ENCODE data around the gene RIC8A.
"Not testable (repeated sequence)": the region's sequence is repeated elsewhere in the genome, so short reads cannot be mapped to it uniquely, and the experiment has no call there.

RIC8A gene

GRCh38 chr11:217704-218103 is 10.2 kb downstream of the RIC8A start:
- DNase-seq (ENCODE audit: low read depth in 3 of 3, low spot score in 1 of 3) = no peak

- DNase-seq (ENCODE audit: low read depth in 3 of 3, low spot score in 1 of 3) = no peak
Measured at GRCh38 chr11:218815-219593, 11.5 kb downstream of the RIC8A start.

GRCh38 chr11:220641-221215 is 13.2 kb downstream of the RIC8A start:
- not testable (repeated sequence) for DNase-seq (ENCODE audit: low read depth in 3 of 3, low spot score in 1 of 3)

DNA sequence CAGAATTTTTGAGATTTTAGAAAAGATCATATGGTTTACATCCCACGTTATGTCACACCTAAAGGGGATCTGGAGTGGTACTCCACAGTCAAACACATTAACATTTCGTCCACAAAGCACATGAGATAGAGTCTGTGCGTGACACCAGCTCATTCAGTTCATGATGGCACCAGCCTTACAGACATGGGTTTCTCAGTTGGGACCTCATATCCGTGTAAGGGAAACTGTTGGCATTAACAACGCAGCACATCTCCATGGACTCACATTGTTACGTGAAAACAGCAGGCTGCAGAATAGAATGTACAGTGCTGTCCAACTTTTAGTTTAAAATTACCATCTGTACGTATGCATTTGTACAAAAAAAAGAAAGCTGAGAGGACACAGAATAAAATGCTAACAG is 14.0 kb downstream of the RIC8A start:
- no peak for DNase-seq (ENCODE audit: low read depth in 3 of 3, low spot score in 1 of 3)

- no peak for DNase-seq (ENCODE audit: low read depth in 3 of 3, low spot score in 1 of 3)
Measured at GRCh38 chr11:221998-222789, 14.7 kb downstream of the RIC8A start.

- no peak for DNase-seq (ENCODE audit: low read depth in 3 of 3, low spot score in 1 of 3)
Measured at GRCh38 chr11:223026-223789, 15.7 kb downstream of the RIC8A start.

DNA sequence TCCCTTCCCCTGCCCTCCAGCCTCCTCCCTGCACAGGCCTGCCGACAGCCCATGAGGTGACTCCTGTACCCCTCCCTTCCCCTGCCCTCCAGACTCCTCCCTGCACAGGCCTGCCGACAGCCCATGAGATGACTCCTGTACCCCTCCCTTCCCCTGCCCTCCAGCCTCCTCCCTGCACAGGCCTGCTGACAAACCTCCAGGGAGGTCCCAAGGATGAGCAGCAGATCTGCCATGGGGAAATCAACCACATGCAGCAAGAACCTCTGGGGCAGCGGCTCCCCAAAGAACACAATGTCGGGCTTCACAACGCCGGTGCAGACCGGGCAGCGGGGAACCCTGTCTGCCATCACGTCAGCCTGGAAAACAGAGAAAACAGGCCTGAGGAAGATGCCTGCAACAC is 16.4 kb downstream of the RIC8A start:
- DNase-seq (ENCODE audit: low read depth in 3 of 3, low spot score in 1 of 3) = no peak

- DNase-seq (ENCODE audit: low read depth in 3 of 3, low spot score in 1 of 3) = no peak
Measured at GRCh38 chr11:224424-224823, 16.9 kb downstream of the RIC8A start.

DNA sequence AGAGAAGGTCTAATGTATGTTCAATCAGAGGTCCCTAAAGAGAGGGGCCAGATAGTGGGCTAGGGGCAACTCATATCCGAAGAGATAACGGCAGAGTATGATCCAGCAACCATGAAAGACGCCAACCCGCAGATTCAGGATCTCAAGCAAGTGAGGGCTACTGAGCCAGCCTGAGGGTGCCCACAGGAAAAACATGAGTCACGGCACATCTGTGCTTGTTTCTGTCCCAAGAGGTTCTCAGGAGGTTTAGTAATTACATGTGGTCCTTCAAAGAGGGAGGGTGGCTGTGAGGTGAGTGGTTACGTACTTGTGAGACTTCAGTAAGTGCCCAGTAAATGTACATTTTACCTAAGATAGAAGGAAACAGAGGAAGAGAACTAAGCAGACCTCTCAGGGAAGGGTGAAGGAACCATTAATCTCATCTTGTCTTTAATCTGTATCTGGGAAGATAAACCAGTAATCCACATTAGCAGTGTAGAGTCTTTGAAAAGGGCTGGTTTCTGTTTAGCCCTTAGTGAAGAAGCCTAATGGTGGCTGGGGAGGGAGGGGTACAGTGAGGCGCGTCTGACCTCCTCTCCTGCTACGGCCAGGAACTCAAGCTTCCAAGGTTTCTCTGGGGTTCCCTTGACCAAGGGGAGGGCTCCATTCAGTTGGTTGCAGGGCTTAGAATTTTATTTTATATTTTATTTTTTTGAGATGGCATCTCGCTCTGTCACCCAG is 18.4 kb downstream of the RIC8A start:
- DNase-seq (ENCODE audit: low read depth in 3 of 3, low spot score in 1 of 3) = no peak

DNA sequence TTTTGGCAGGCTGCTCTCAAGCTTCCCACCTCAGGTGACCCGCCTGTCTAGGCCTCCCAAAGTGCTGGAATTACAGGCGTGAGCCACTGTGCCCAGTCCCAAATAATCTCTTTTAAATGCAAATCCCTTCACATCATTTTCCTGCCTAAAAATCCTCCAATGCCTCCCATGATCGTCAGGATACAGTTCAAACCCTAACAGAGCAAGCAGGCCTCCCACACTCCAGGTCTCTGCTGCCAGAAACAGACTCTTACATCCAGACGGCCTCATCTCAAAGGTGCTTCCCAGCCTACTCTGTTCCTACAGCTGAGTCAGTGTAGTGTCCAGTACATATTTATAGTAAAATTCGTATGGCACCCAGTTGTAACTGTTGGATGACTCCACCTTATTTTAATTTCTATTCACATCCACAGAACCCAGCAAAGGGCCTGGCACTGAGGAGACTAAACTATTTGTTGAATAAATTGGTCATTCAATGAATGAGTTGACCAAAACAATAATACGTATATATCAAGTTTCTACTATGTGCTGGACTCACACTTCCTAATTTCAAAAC is 20.4 kb downstream of the RIC8A start:
- no peak for DNase-seq (ENCODE audit: low read depth in 3 of 3, low spot score in 1 of 3)

GRCh38 chr11:230431-230830 is 22.9 kb downstream of the RIC8A start:
- DNase-seq (ENCODE audit: low read depth in 3 of 3, low spot score in 1 of 3) = no peak

DNA sequence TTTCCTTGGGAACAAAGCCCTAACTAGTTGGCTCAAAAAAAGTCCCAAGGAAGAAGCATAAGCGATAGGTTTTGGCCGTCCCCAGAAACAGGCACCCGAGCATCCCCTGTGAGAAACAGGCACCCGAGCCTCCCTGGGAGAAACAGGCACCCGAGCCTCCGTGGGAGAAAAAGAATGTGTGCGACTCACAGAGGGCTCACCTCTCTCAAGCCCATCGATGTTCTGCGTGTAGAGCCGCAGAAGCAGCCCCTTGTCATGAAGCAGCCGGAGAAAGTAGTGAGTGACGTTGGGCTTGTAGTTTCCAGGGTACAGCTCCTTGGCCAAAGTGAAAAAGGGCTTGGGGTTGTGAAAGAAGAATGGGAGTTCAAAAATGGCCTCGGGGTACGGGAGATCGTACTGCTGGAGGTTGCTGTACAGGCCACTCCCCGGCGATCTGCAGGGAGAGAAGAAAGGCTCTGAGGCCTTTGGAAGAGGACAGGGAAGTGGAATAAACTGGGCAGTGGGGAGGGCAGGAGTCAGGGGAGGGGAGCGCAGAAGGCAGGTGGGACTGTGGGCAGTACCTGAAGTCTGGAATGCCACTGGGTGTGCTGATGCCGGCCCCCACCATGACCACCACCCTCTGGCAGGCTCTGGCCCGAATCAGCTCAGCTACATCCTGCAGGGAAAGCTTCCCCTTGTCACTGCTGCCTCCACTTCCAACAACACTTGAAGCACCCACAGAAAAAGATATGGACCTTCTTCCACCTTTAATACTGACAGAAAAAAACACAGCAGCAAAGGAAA is 25.5 kb downstream of the RIC8A start:
- DNase-seq (ENCODE audit: low read depth in 3 of 3, low spot score in 1 of 3) = no peak

DNA sequence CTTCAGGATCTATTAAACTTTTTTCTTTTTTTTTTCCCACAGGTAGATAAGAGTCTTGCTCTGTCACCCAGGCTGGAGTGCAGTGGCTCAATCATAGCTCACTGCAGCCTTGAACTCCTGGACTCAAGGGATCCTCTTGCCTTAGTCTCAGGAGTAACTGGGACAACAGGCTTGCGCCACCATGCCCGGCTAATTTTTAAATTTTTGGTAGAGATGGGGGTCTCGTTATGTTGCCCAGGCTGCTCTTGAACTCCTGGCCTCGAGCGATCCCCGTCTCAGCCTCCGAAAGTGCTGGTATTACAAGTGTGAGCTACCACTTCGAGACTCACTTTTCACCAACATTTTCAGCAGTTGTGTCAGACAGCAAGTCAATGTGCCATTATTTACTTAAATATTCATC is 27.7 kb downstream of the RIC8A start:
- no peak for DNase-seq (ENCODE audit: low read depth in 3 of 3, low spot score in 1 of 3)

DNA sequence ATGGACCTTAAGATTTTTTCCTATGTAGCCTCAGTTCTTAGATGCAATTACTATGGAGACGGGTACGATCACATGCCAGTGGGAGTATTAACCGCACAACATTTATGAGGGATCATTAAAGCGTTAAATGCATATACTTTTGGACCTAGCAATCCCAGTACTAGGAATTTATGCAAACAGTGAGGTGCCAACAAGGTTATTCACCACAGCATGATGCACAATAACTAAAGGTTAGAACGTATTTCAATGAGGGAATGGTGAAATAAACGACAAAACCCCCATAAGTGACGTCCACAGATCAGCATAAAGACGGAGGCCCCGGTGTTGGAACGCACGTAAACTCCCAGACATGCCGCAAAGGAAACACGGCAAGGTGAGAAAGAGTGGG is 28.1 kb downstream of the RIC8A start:
- DNase-seq (ENCODE audit: low read depth in 3 of 3, low spot score in 1 of 3) = no peak

- peak; percentile 62 to 78 (median 69) for DNase-seq (ENCODE audit: low read depth in 3 of 3, low spot score in 1 of 3)
Measured at GRCh38 chr11:235997-236773, 28.7 kb downstream of the RIC8A start, which contains the start of gene SIRT3. Gene SIRT3, minus strand, starts transcription at chr11:236342. Its CDS starts 14 bp downstream, at chr11:236328.

- DNase-seq (ENCODE audit: low read depth in 3 of 3, low spot score in 1 of 3) = peak; percentile 65 to 81 (median 71)
Measured at GRCh38 chr11:236774-237767, 29.6 kb downstream of the RIC8A start, which contains the start of gene PSMD13. Gene PSMD13, plus strand, starts transcription at chr11:236976. Its CDS starts 74 bp downstream, at chr11:237050.

DNA sequence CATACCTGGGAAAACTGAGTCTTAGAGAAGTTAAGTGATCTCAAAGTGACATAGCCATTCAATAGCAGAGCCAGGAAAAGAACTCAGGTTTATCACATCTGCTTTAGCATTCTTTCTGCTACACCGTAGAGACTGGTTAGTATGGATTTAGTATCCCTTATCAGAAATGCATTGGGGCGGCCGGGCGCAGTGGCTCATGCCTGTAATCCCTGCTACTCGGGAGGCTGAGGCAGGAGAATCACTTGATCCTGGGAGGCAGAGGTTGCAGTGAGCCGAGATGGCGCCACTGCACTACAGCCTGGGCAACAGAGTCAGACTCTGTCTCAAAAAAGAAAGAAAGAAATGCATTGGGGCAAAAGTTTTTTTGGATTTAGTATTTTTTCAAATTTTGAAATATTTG is 30.8 kb downstream of the RIC8A start:
- not testable (repeated sequence) for DNase-seq (ENCODE audit: low read depth in 3 of 3, low spot score in 1 of 3)
